Measurements from ENCODE around the gene LRP2BP.
"Not testable (repeated sequence)": the region's sequence is repeated elsewhere in the genome, so short reads cannot be mapped to it uniquely, and the experiment has no call there.

LRP2BP gene

GRCh38 chr4:185369731-185370130 is 26.0 kb downstream of the LRP2BP start:
- Histone ChIP-seq H3K9ac (no peak overlapping the region), H3K27ac (no peak overlapping the region), H3K9me3 (no peaks in the 10 kb centered on the region), H4K20me1 (no peaks in the 10 kb centered on the region), H3K27me3 (no peaks in the 10 kb centered on the region), H3K4me3 (no peak overlapping the region), H3K4me1 (no peaks in the 10 kb centered on the region), H3K36me3 (peaks cover 51% of the 10 kb centered on the region), H3K4me2 (no peak overlapping the region)
- TF ChIP-seq Cebpa-rat (IDR thresholded peaks at IDR 0.05) = no peak

- TF ChIP-seq Cebpa-rat (IDR thresholded peaks at IDR 0.05) = no peak
- no peaks in the 10 kb centered on the region for H3K27me3 ChIP-seq
- no peaks in the 10 kb centered on the region for H3K9me3 ChIP-seq
- H3K27ac ChIP-seq = no peak overlapping the region
- no peak overlapping the region for H3K9ac ChIP-seq
- no peak overlapping the region for H3K4me2 ChIP-seq
- no peaks in the 10 kb centered on the region for H3K4me1 ChIP-seq
- H4K20me1 ChIP-seq = no peaks in the 10 kb centered on the region
- no peak overlapping the region for H3K4me3 ChIP-seq
- H3K36me3 ChIP-seq = peaks cover 29% of the 10 kb centered on the region
Measured at GRCh38 chr4:185364886-185365285, 30.8 kb downstream of the LRP2BP start.

GRCh38 chr4:185363251-185363650 is 32.5 kb downstream of the LRP2BP start:
- H3K27ac ChIP-seq = no peak overlapping the region
- no peaks in the 10 kb centered on the region for H3K27me3 ChIP-seq
- H3K4me2 ChIP-seq = no peak overlapping the region
- no peak overlapping the region for H3K4me3 ChIP-seq
- H3K9ac ChIP-seq = no peak overlapping the region
- no peaks in the 10 kb centered on the region for H4K20me1 ChIP-seq
- no peaks in the 10 kb centered on the region for H3K4me1 ChIP-seq
- TF ChIP-seq Cebpa-rat (IDR thresholded peaks at IDR 0.05) = no peak
- peaks cover 28% of the 10 kb centered on the region for H3K36me3 ChIP-seq
- H3K9me3 ChIP-seq = no peaks in the 10 kb centered on the region

GRCh38 chr4:185362570-185362969 is 33.2 kb downstream of the LRP2BP start:
- not testable (repeated sequence) for H3K4me1 ChIP-seq, H3K27me3 ChIP-seq, H3K4me2 ChIP-seq, H4K20me1 ChIP-seq, H3K9me3 ChIP-seq, H3K27ac ChIP-seq, H3K4me3 ChIP-seq, H3K9ac ChIP-seq
- H3K36me3 ChIP-seq = peaks cover 27% of the 10 kb centered on the region

- Histone ChIP-seq H3K4me1 (no peaks in the 10 kb centered on the region), H3K9me3 (no peaks in the 10 kb centered on the region), H3K27ac (no peak overlapping the region), H3K4me2 (no peak overlapping the region), H3K36me3 (peaks cover 27% of the 10 kb centered on the region), H3K9ac (no peak overlapping the region), H3K27me3 (no peaks in the 10 kb centered on the region), H3K4me3 (no peak overlapping the region), H4K20me1 (no peaks in the 10 kb centered on the region)
- TF ChIP-seq Cebpa-rat (IDR thresholded peaks at IDR 0.05) = no peak
Measured at GRCh38 chr4:185361872-185362271, 33.9 kb downstream of the LRP2BP start.

- Histone ChIP-seq H3K4me1 (no peaks in the 10 kb centered on the region), H3K27me3 (no peaks in the 10 kb centered on the region), H3K9ac (no peak overlapping the region), H3K27ac (no peak overlapping the region), H3K36me3 (peaks cover 28% of the 10 kb centered on the region), H3K4me3 (no peak overlapping the region), H3K4me2 (no peak overlapping the region), H3K9me3 (no peaks in the 10 kb centered on the region), H4K20me1 (no peaks in the 10 kb centered on the region)
- no peak for TF ChIP-seq Cebpa-rat (IDR thresholded peaks at IDR 0.05)
Measured at GRCh38 chr4:185359767-185360446, 35.8 kb downstream of the LRP2BP start.

GRCh38 chr4:185358959-185359358 is 36.8 kb downstream of the LRP2BP start:
- Histone ChIP-seq H3K9ac (no peak overlapping the region), H4K20me1 (no peaks in the 10 kb centered on the region), H3K9me3 (no peaks in the 10 kb centered on the region), H3K4me2 (no peak overlapping the region), H3K4me1 (no peaks in the 10 kb centered on the region), H3K27me3 (no peaks in the 10 kb centered on the region), H3K4me3 (no peak overlapping the region), H3K27ac (no peak overlapping the region), H3K36me3 (peaks cover 37% of the 10 kb centered on the region)
- no peak for TF ChIP-seq Cebpa-rat (IDR thresholded peaks at IDR 0.05)

GRCh38 chr4:185358514-185358913 is 37.2 kb downstream of the LRP2BP start:
- Histone ChIP-seq H3K36me3 (peaks cover 42% of the 10 kb centered on the region), H4K20me1 (no peaks in the 10 kb centered on the region), H3K4me3 (no peak overlapping the region), H3K27me3 (no peaks in the 10 kb centered on the region), H3K27ac (no peak overlapping the region), H3K9ac (no peak overlapping the region), H3K4me2 (no peak overlapping the region), H3K4me1 (no peaks in the 10 kb centered on the region), H3K9me3 (no peaks in the 10 kb centered on the region)
- no peak for TF ChIP-seq Cebpa-rat (IDR thresholded peaks at IDR 0.05)

- Histone ChIP-seq H3K9me3 (no peaks in the 10 kb centered on the region), H3K27me3 (no peaks in the 10 kb centered on the region), H3K27ac (no peak overlapping the region), H3K4me1 (no peaks in the 10 kb centered on the region), H4K20me1 (no peaks in the 10 kb centered on the region), H3K4me2 (no peak overlapping the region), H3K4me3 (no peak overlapping the region), H3K9ac (no peak overlapping the region), H3K36me3 (peaks cover 45% of the 10 kb centered on the region)
- no peak for TF ChIP-seq Cebpa-rat (IDR thresholded peaks at IDR 0.05)
Measured at GRCh38 chr4:185357733-185358440, 37.8 kb downstream of the LRP2BP start.

GRCh38 chr4:185357211-185357610 is 38.5 kb downstream of the LRP2BP start:
- H3K4me1 ChIP-seq = no peaks in the 10 kb centered on the region
- no peaks in the 10 kb centered on the region for H4K20me1 ChIP-seq
- no peak overlapping the region for H3K9ac ChIP-seq
- peaks cover 51% of the 10 kb centered on the region for H3K36me3 ChIP-seq
- no peak for TF ChIP-seq Cebpa-rat (IDR thresholded peaks at IDR 0.05)
- H3K27me3 ChIP-seq = no peaks in the 10 kb centered on the region
- no peak overlapping the region for H3K4me2 ChIP-seq
- no peak overlapping the region for H3K27ac ChIP-seq
- no peak overlapping the region for H3K4me3 ChIP-seq
- H3K9me3 ChIP-seq = no peaks in the 10 kb centered on the region
